Measurements from ENCODE around the gene AMDHD2. TPM values are rescaled to one million over a fixed set of nuclear protein-coding genes. Genes with fewer than 3 reads are reported as not detected.

The AMDHD2 gene
- total RNA-seq, result 10 to 100 TPM in 6 of 8 experiments, 1 to 10 TPM in 2; 5.6 to 41.7 (median 14.4) TPM

GRCh38 chr16:2520097-2520783, at the start of gene AMDHD2:
Gene AMDHD2 (plus strand): TSS chr16:2520371. CDS start chr16:2520459, 88 bp downstream.
- peak; percentile 66 to 83 (median 77) for ATAC-seq (replicated peaks in 6 of 8)
- peak within 1 kb of the TSS; percentile 59 to 97 (median 69) for H3K4me3 ChIP-seq
- H3K4me1 ChIP-seq (replicated peaks in 1 of 2), result peaks cover 12 to 14% of the 10 kb centered on the region in 2 donors
- peak within 1 kb of the TSS; percentile 4 to 85 for H3K27ac ChIP-seq
- in situ Hi-C loops (cut with MboI; ENCODE audit: low pct_unique_long_range_greater_than_20kb in 2 of 9, low sequenced_read_pairs in 9 of 9, unreplicated experiment in 9 of 9), result no loop called here
- 0 to 13% (median 0%) methylated on average over 2 to 3 of the region's 83 CpGs; no CpG with 5 or more reads in 7 of the 10 experiments for WGBS, 10 experiments

GRCh38 chr16:2470603-2471015, 49.6 kb upstream of the AMDHD2 start:
- H3K4me1 ChIP-seq (replicated peaks in 1 of 2), result peaks cover 55 to 65% of the 10 kb centered on the region in 2 donors
- in situ Hi-C loops (cut with MboI; ENCODE audit: low pct_unique_long_range_greater_than_20kb in 2 of 9, low sequenced_read_pairs in 9 of 9, unreplicated experiment in 9 of 9), result no loop called here
- H3K27ac ChIP-seq, result peak overlapping the region; percentile 68 to 83
- no peak for ATAC-seq (replicated peaks in 6 of 8)
- 50 to 83% (median 60%) methylated on average over 1 to 2 of the region's 9 CpGs; no CpG with 5 or more reads in 7 of the 10 experiments for WGBS, 10 experiments
- H3K4me3 ChIP-seq, result peak overlapping the region; percentile 22 to 39 (median 27)

- H3K4me1 ChIP-seq (replicated peaks in 1 of 2), result peaks cover 59 to 70% of the 10 kb centered on the region in 2 donors
- H3K4me3 ChIP-seq, result peak within 1 kb of the TSS; percentile 22 to 39 (median 27)
- in situ Hi-C loops (cut with MboI; ENCODE audit: low pct_unique_long_range_greater_than_20kb in 2 of 9, low sequenced_read_pairs in 9 of 9, unreplicated experiment in 9 of 9), result no loop called here
- ATAC-seq (replicated peaks in 6 of 8), result peak; percentile 5 to 51 (median 42)
- peak within 1 kb of the TSS; percentile 68 to 83 for H3K27ac ChIP-seq
- WGBS, 10 experiments, result no CpG with 5 or more reads among the region's 59 CpGs
These were observed 49.0 kb upstream of the AMDHD2 start, which contains the start of gene NTN3 for GRCh38 chr16:2471016-2471652. Gene NTN3 (plus strand): TSS chr16:2471297. CDS start chr16:2471702, 405 bp downstream.

GRCh38 chr16:2471653-2472487, 48.3 kb upstream of the AMDHD2 start:
- peak overlapping the region; percentile 68 to 83 for H3K27ac ChIP-seq
- peak overlapping the region; percentile 22 to 39 (median 27) for H3K4me3 ChIP-seq
- peaks cover 66 to 75% of the 10 kb centered on the region in 2 donors for H3K4me1 ChIP-seq (replicated peaks in 1 of 2)
- WGBS, 10 experiments, result 25 to 81% (median 70%) methylated on average over 1 to 12 of the region's 61 CpGs; no CpG with 5 or more reads in 6 of the 10 experiments
- in situ Hi-C loops (cut with MboI; ENCODE audit: low pct_unique_long_range_greater_than_20kb in 2 of 9, low sequenced_read_pairs in 9 of 9, unreplicated experiment in 9 of 9), result no loop called here
- ATAC-seq (replicated peaks in 6 of 8), result no peak

GRCh38 chr16:2472488-2472864, 47.7 kb upstream of the AMDHD2 start:
- no peak for ATAC-seq (replicated peaks in 6 of 8)
- Histone ChIP-seq H3K27ac (peak overlapping the region in 1 of 2 donors; percentile 71), H3K4me1 (replicated peaks in 1 of 2) (peaks cover 66 to 71% of the 10 kb centered on the region in 2 donors), H3K4me3 (no peak overlapping the region)
- in situ Hi-C loops (cut with MboI; ENCODE audit: low pct_unique_long_range_greater_than_20kb in 2 of 9, low sequenced_read_pairs in 9 of 9, unreplicated experiment in 9 of 9), result no loop called here
- no CpG with 5 or more reads among the region's 27 CpGs for WGBS, 10 experiments

- no peak for ATAC-seq (replicated peaks in 6 of 8)
- Histone ChIP-seq H3K4me1 (replicated peaks in 1 of 2) (peaks cover 63 to 66% of the 10 kb centered on the region in 2 donors), H3K4me3 (peak overlapping the region; percentile 66 to 93 (median 77)), H3K27ac (peak overlapping the region; percentile 71 to 78)
- WGBS, 10 experiments, result 96% methylated on average over 4 of the region's 14 CpGs; no CpG with 5 or more reads in 9 of the 10 experiments
- in situ Hi-C loops (cut with MboI; ENCODE audit: low pct_unique_long_range_greater_than_20kb in 2 of 9, low sequenced_read_pairs in 9 of 9, unreplicated experiment in 9 of 9), result no loop called here
These were observed 47.2 kb upstream of the AMDHD2 start for GRCh38 chr16:2472885-2473445.

GRCh38 chr16:2473446-2473926, 46.7 kb upstream of the AMDHD2 start:
- no CpG with 5 or more reads among the region's 49 CpGs for WGBS, 10 experiments
- H3K27ac ChIP-seq, result peak overlapping the region; percentile 71 to 78
- ATAC-seq (replicated peaks in 6 of 8), result peak in 6 of 8 experiments; percentile 0 to 18 (median 11)
- H3K4me1 ChIP-seq (replicated peaks in 1 of 2), result peaks cover 58 to 61% of the 10 kb centered on the region in 2 donors
- H3K4me3 ChIP-seq, result peak overlapping the region; percentile 66 to 93 (median 77)
- in situ Hi-C loops (cut with MboI; ENCODE audit: low pct_unique_long_range_greater_than_20kb in 2 of 9, low sequenced_read_pairs in 9 of 9, unreplicated experiment in 9 of 9), result no loop called here

GRCh38 chr16:2473999-2474876, 45.9 kb upstream of the AMDHD2 start:
- peak; percentile 27 to 58 (median 42) for ATAC-seq (replicated peaks in 6 of 8)
- peaks cover 51 to 53% of the 10 kb centered on the region in 2 donors for H3K4me1 ChIP-seq (replicated peaks in 1 of 2)
- in situ Hi-C loops (cut with MboI; ENCODE audit: low pct_unique_long_range_greater_than_20kb in 2 of 9, low sequenced_read_pairs in 9 of 9, unreplicated experiment in 9 of 9), result no loop called here
- peak overlapping the region; percentile 66 to 93 (median 77) for H3K4me3 ChIP-seq
- H3K27ac ChIP-seq, result peak overlapping the region; percentile 71 to 78
- WGBS, 10 experiments, result 0 to 10% (median 0%) methylated on average over 1 to 14 of the region's 100 CpGs; no CpG with 5 or more reads in 7 of the 10 experiments

GRCh38 chr16:2474877-2475412, 45.2 kb upstream of the AMDHD2 start, which contains the start of gene TBC1D24:
Gene TBC1D24 (plus strand): TSS chr16:2475127. CDS start chr16:2496149, 21,022 bp downstream.
- Histone ChIP-seq H3K4me1 (replicated peaks in 1 of 2) (peaks cover 43 to 46% of the 10 kb centered on the region in 2 donors), H3K27ac (peak within 1 kb of the TSS; percentile 71 to 78), H3K4me3 (peak within 1 kb of the TSS; percentile 66 to 93 (median 77))
- in situ Hi-C loops (cut with MboI; ENCODE audit: low pct_unique_long_range_greater_than_20kb in 2 of 9, low sequenced_read_pairs in 9 of 9, unreplicated experiment in 9 of 9), result loop anchor here in 1 of 9 experiments (25.0 kb wide), 1 partner anchor 138 kb away; the partner anchor contains the start of gene ABCA3
- WGBS, 10 experiments, result no CpG with 5 or more reads among the region's 77 CpGs
- peak; percentile 49 to 78 (median 54) for ATAC-seq (replicated peaks in 6 of 8)

- Histone ChIP-seq H3K4me1 (replicated peaks in 1 of 2) (peaks cover 36 to 39% of the 10 kb centered on the region in 2 donors), H3K27ac (peak overlapping the region; percentile 62 to 71), H3K4me3 (peak overlapping the region; percentile 66 to 93 (median 77))
- 28 to 72% (median 35%) methylated on average over 4 to 13 of the region's 55 CpGs; no CpG with 5 or more reads in 6 of the 10 experiments for WGBS, 10 experiments
- in situ Hi-C loops (cut with MboI; ENCODE audit: low pct_unique_long_range_greater_than_20kb in 2 of 9, low sequenced_read_pairs in 9 of 9, unreplicated experiment in 9 of 9), result loop anchor here in 1 of 9 experiments (25.0 kb wide), 1 partner anchor 138 kb away; the partner anchor contains the start of gene ABCA3
- ATAC-seq (replicated peaks in 6 of 8), result peak in 2 of 8 experiments; percentile 0 to 2
These were observed 44.5 kb upstream of the AMDHD2 start for GRCh38 chr16:2475413-2476344.

All from motor neuron (in vitro differentiated cells).